HepG2 (cell line): Measurements from ENCODE around the gene FAM83C. TPM values are rescaled to one million over a fixed set of nuclear protein-coding genes. Genes with fewer than 3 reads are reported as not detected.

Experiments
- ATAC-seq: fragments of 200-7000 bp; cut with Tn5 transposase; 3 replicates; pipeline ENCODE4 v1.9.1; 2020; ENCODE audit warnings: mild to moderate bottlenecking, moderate library complexity
- BruUV-seq: library from RNA; stranded (reverse); fragments of 400-500 nt; replicated peaks from 2 replicates; lab custom pipeline; 2021; lab: Mats Ljungman, UMichigan
- CTCF ChIA-PET: fragments of 300-600 bp; formaldehyde crosslinking; extraction: SDS; loops from one replicate; lab custom pipeline; 2021; ENCODE audit warnings: low total read pairs, inconsistent platforms, low intra/inter-chr PET ratio; lab: Yijun Ruan, JAX
- POLR2A ChIA-PET: fragments of 350-600 bp; sonication (Branson Sonifier 250); formaldehyde crosslinking; loops from one replicate; lab custom pipeline; 2020; ENCODE audit warnings: antibody characterized with exemption, inconsistent platforms; lab: Yijun Ruan, JAX
- DNase-seq: peaks from one replicate; pipeline ENCODE4 v3.0.0-alpha.2; 2015; ENCODE audit warnings: low spot score
- FAIRE-seq: peaks from 3 replicates; lab custom pipeline; 2011; peaks lifted over from hg19 to GRCh38; lab: Jason Lieb, UNC
- H2AFZ ChIP-seq: one replicate; pipeline ENCODE4 v1.6.1; 2011; ENCODE audit warnings: low read length, inconsistent platforms
- H3K27ac ChIP-seq: fragments of 300-600 bp; 3 replicates; pipeline ENCODE4 v1.8.0; 2011; ENCODE audit warnings: mixed run types, mild to moderate bottlenecking, mixed read lengths, low read length, inconsistent platforms; ENCODE audit not compliant: insufficient read depth; ENCODE audit errors: extremely low read length
- H3K27me3 ChIP-seq, 2 experiments: fragments of 200-600 bp in 1 of 2; 2 replicates in 1 of 2; 3 replicates in 1 of 2; pipeline versions ENCODE4 v1.6.0 to v1.8.0; 2011; ENCODE audit warnings: low read length in 2 of 2, mild to moderate bottlenecking in 2 of 2, moderate library complexity in 2 of 2, inconsistent platforms in 1 of 2; ENCODE audit not compliant: insufficient read depth in 2 of 2, control insufficient read depth in 1 of 2
- H3K36me3 ChIP-seq, 2 experiments: fragments of 200-600 bp in 1 of 2; replicated peaks in 1 of 2; 2 replicates in 1 of 2; 3 replicates in 1 of 2; pipeline versions ENCODE4 v1.5.1 to v1.8.0; 2011; ENCODE audit warnings: low read length in 2 of 2, inconsistent platforms in 1 of 2; ENCODE audit not compliant: insufficient read depth in 2 of 2, control insufficient read depth in 1 of 2
- H3K4me1 ChIP-seq: 2 replicates; pipeline ENCODE4 v1.5.1; 2012; ENCODE audit warnings: low read length, inconsistent platforms; ENCODE audit not compliant: insufficient read depth
- H3K4me2 ChIP-seq: 2 replicates; pipeline ENCODE4 v1.6.0; 2011; ENCODE audit warnings: low read depth, low read length, inconsistent platforms
- H3K4me3 ChIP-seq, 3 experiments: fragments of 200-600 bp in 1 of 3; sonication (generic), shearing (Covaris generic) in 1 of 3; replicated peaks in 1 of 3; 2 replicates each; pipeline ENCODE4 v1.5.1; 2011 to 2016; ENCODE audit warnings: low read length in 3 of 3, inconsistent platforms in 2 of 3, low read depth in 2 of 3, mild to moderate bottlenecking in 2 of 3, control low read depth in 1 of 3, mixed read lengths in 1 of 3; ENCODE audit not compliant: insufficient read depth in 1 of 3
- H3K79me2 ChIP-seq: one replicate; pipeline ENCODE4 v1.6.1; 2011; ENCODE audit warnings: low read length, inconsistent platforms; ENCODE audit not compliant: insufficient read depth
- H3K9ac ChIP-seq: 2 replicates; pipeline ENCODE4 v1.6.0; 2011; ENCODE audit warnings: mild to moderate bottlenecking, low read depth, low read length, inconsistent platforms; ENCODE audit not compliant: insufficient read depth
- H3K9me3 ChIP-seq: 2 replicates; pipeline ENCODE4 v1.5.1; 2012; ENCODE audit warnings: mild to moderate bottlenecking, low read length
- H4K20me1 ChIP-seq: 2 replicates; pipeline ENCODE4 v1.6.0; 2011; ENCODE audit warnings: inconsistent platforms, mild to moderate bottlenecking, low read length, moderate library complexity; ENCODE audit not compliant: insufficient read depth
- CENPBD1 ChIP-seq: sonication (generic); formaldehyde crosslinking; IDR thresholded peaks from 2 replicates; pipeline ENCODE4 v1.8.0; 2022; ENCODE audit warnings: missing genetic modification reagents, low read depth, mild to moderate bottlenecking, borderline replicate concordance
- DRAP1 ChIP-seq: IDR thresholded peaks from 2 replicates; pipeline ENCODE4 v1.6.1; 2016; ENCODE audit warnings: missing genetic modification reagents, missing compliant biosample characterization
- ETS1 ChIP-seq: sonication (generic); formaldehyde crosslinking; IDR thresholded peaks from 2 replicates; pipeline ENCODE4 v1.4.0; 2020; ENCODE audit warnings: missing genetic modification reagents
- FOXA1 ChIP-seq, 2 experiments: fragments of 450-650 bp in 1 of 2; sonication (generic) in 1 of 2; formaldehyde crosslinking in 1 of 2; IDR thresholded peaks; 2 replicates each; pipeline versions ENCODE4 v1.4.0 to v1.6.1; 2016 to 2020; ENCODE audit warnings: missing genetic modification reagents in 1 of 2
- FOXK1 ChIP-seq: sonication (generic); formaldehyde crosslinking; IDR thresholded peaks from 2 replicates; pipeline ENCODE4 v1.4.0; 2020; ENCODE audit warnings: low read depth, missing genetic modification reagents, borderline replicate concordance
- IRX3 ChIP-seq: sonication (generic); formaldehyde crosslinking; IDR thresholded peaks from 2 replicates; pipeline ENCODE4 v1.8.1; 2023; ENCODE audit warnings: mild to moderate bottlenecking, low read depth, missing genetic modification reagents, borderline replicate concordance
- KMT2A ChIP-seq: sonication (generic); formaldehyde crosslinking; IDR thresholded peaks from 2 replicates; pipeline ENCODE4 v1.4.0; 2020; ENCODE audit warnings: missing genetic modification reagents
- NFE2L1 ChIP-seq: sonication (generic); formaldehyde crosslinking; IDR thresholded peaks from 2 replicates; pipeline ENCODE4 v1.4.0; 2020; ENCODE audit warnings: missing genetic modification reagents, mild to moderate bottlenecking, borderline replicate concordance
- RCOR2 ChIP-seq: IDR thresholded peaks from 2 replicates; pipeline ENCODE4 v1.6.1; 2016; ENCODE audit warnings: missing biosample characterization, missing genetic modification reagents
- SAP130 ChIP-seq: IDR thresholded peaks from 2 replicates; pipeline ENCODE4 v1.6.1; 2016; ENCODE audit warnings: low read depth
- XRCC5 ChIP-seq: fragments of 200-400 bp; formaldehyde crosslinking; optimal IDR thresholded peaks from 2 replicates; pipeline ENCODE3; 2017; ENCODE audit warnings: mild to moderate bottlenecking, low read length
- ZMAT5 ChIP-seq: sonication (generic); formaldehyde crosslinking; IDR thresholded peaks from 2 replicates; pipeline ENCODE4 v1.5.0; 2020; ENCODE audit warnings: mild to moderate bottlenecking, low read depth, missing genetic modification reagents, borderline replicate concordance
- ZMYM4 ChIP-seq: sonication (generic); formaldehyde crosslinking; IDR thresholded peaks from 2 replicates; pipeline ENCODE4 v1.8.1; 2023; ENCODE audit warnings: mild to moderate bottlenecking, missing genetic modification reagents
- ZNF256 ChIP-seq: sonication (generic); formaldehyde crosslinking; conservative IDR thresholded peaks from 2 replicates; pipeline ENCODE4 v1.4.0; 2020; ENCODE audit warnings: missing genetic modification reagents
- ZNF570 ChIP-seq: sonication (generic); formaldehyde crosslinking; IDR thresholded peaks from 2 replicates; pipeline ENCODE4 v1.4.0; 2020; ENCODE audit warnings: mild to moderate bottlenecking, missing genetic modification reagents, borderline replicate concordance
- ZNF607 ChIP-seq: sonication (generic); formaldehyde crosslinking; IDR thresholded peaks from 2 replicates; pipeline ENCODE4 v1.5.1; 2020; ENCODE audit warnings: missing genetic modification reagents, mild to moderate bottlenecking, borderline replicate concordance
- ZNF687 ChIP-seq: sonication (generic); formaldehyde crosslinking; IDR thresholded peaks from 2 replicates; pipeline ENCODE4 v1.5.1; 2020; ENCODE audit warnings: mild to moderate bottlenecking, missing genetic modification reagents, moderate library complexity
- WGBS: methylation state at CpG from one replicate; pipeline ENCODE4 v1.1.6; 2017; ENCODE audit warnings: low lambda C conversion rate; 5-methylcytosine and 5-hydroxymethylcytosine counted together
- in situ Hi-C: cut with HindIII; loops from 2 replicates; pipeline ENCODE4 v1.10.0; 2017; ENCODE audit warnings: low pct_unique_long_range_greater_than_20kb; ENCODE audit not compliant: extremely low pct_ligation_motif_present
- intact Hi-C: fragments of 100-400 bp; cut with micrococcal nuclease; formaldehyde crosslinking; loops from one replicate; pipeline ENCODE4 v1.10.0; 2022; ENCODE audit not compliant: unreplicated experiment
- polyA plus RNA-seq, 8 experiments: library from polyadenylated mRNA; depleted of rRNA in 3 of 8; stranded (reverse) in 7 of 8; unstranded in 1 of 8; fragments of >200 nt; fragmentation: Illumina TruSeq in 4 of 8; extraction: Trizol in 4 of 8; gene quantifications; 2 replicates each; pipeline versions ENCODE4 v1.2.1 to v1.2.3, GENCODE V29; 2011 to 2016; ENCODE audit warnings: low read depth in 4 of 8, missing spikeins in 1 of 8, mixed read lengths in 1 of 8; ENCODE audit not compliant: insufficient read depth in 1 of 8
- total RNA-seq, 5 experiments: library from RNA; depleted of rRNA; stranded (reverse); fragments of >200 nt; fragmentation: Illumina TruSeq; extraction: Trizol; gene quantifications; 2 replicates each; pipeline ENCODE4 v1.2.3, GENCODE V29; 2016; ENCODE audit warnings: low read depth in 1 of 5

FAM83C gene
- total and polyA plus RNA-seq, 2 of the 13 experiments (the other 11 are each of a cell fraction or from before 2014, with no cell fraction given) = 0.04 TPM; not detected in 1

GRCh38 chr20:35320396-35321126 is 28.3 kb upstream of the FAM83C start:
- Histone ChIP-seq H2AFZ (no peak overlapping the region), H4K20me1 (no peaks in the 10 kb centered on the region), H3K4me3 (no peak overlapping the region), H3K4me1 (peaks cover 30% of the 10 kb centered on the region), H3K4me2 (peak overlapping the region; percentile 6), H3K27ac (peak overlapping the region; percentile 3), H3K27me3 (no peaks in the 10 kb centered on the region), H3K9me3 (no peaks in the 10 kb centered on the region), H3K36me3 (peaks cover 4 to 6% of the 10 kb centered on the region in 2 experiments; a peak in 3 of 5 replicates), H3K9ac (no peak overlapping the region), H3K79me2 (no peaks in the 10 kb centered on the region)
- in situ Hi-C loops = no loop called here
- POLR2A ChIA-PET = interaction anchor here (0.6 to 5.3 kb wide), 11 partner anchors 8 to 422 kb away, joined by 3 to 53 read pairs (median 5); partner anchors contain the start of genes CEP250, EIF6, ERGIC3 and RBM39
- ATAC-seq = peak; percentile 81
- intact Hi-C loops = no loop called here
- CTCF ChIA-PET = interaction anchor here (1.1 kb wide), 2 partner anchors 13 to 15 kb away, joined by 4 read pairs; no protein-coding TSS in a partner anchor
- peak; percentile 85 for DNase-seq
- FAIRE-seq = peak; percentile 80
- BruUV-seq = no TSS peak
- 77% methylated on average over 3 of the region's 3 CpGs for WGBS
- TF ChIP-seq CENPBD1 (CRISPR knock-in tag) (no peak), ZNF570 (CRISPR knock-in tag) (no peak), NFE2L1 (CRISPR knock-in tag) (no peak), IRX3 (no peak), XRCC5 (peak; percentile 39), RCOR2 (no peak), FOXA1 (IDR thresholded peaks at IDR 0.05) (no peak), FOXA1 (CRISPR knock-in tag; IDR thresholded peaks at IDR 0.05) (peak; percentile 74), ZNF687 (CRISPR knock-in tag) (no peak), ZNF256 (CRISPR knock-in tag) (no peak), ZMYM4 (CRISPR knock-in tag) (no peak), ETS1 (CRISPR knock-in tag) (no peak), SAP130 (peak; percentile 35; the same call in 1 of the 2 replicates), FOXK1 (CRISPR knock-in tag) (peak; percentile 32; the same call in 1 of the 2 replicates), ZNF607 (CRISPR knock-in tag) (no peak), KMT2A (CRISPR knock-in tag) (no peak), ZMAT5 (CRISPR knock-in tag) (no peak), DRAP1 (CRISPR knock-in tag) (peak; percentile 59; the same call in 1 of the 2 replicates)
